ENCODE results near the gene ZMYND15.
"Not testable (repeated sequence)": the region's sequence is repeated elsewhere in the genome, so short reads cannot be mapped to it uniquely, and the experiment has no call there.

The ZMYND15 gene

DNA sequence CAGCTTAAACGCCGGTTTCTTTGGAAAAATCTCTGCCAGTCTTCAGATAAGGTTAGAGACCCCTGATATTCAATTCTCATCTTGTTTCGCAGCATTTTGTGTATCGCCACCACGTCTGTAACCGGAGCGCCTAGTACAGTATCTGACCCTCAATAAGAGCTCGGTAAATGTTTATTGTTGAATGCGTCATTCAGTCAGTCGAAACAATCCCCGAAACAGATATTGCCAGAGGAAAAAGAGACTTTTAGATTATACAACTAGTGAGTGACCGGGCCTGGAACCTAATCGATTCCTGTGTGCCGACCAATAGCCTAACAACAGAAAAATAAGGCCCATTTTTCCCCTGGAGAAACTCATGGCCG is 36.3 kb upstream of the ZMYND15 start:
- TF ChIP-seq CTCF (conservative IDR thresholded peaks at IDR 0.05; ENCODE audit: low read depth, low read length), result no peak
- DNase-seq (ENCODE audit: low read depth), result no peak
- peak overlapping the region; percentile 97 for H3K4me3 ChIP-seq (ENCODE audit: low read depth, low read length)

GRCh38 chr17:4704574-4704907 is 35.1 kb upstream of the ZMYND15 start:
- H3K4me3 ChIP-seq (ENCODE audit: low read depth, low read length), result peak overlapping the region; percentile 97
- DNase-seq (ENCODE audit: low read depth), result not testable (repeated sequence)

DNA sequence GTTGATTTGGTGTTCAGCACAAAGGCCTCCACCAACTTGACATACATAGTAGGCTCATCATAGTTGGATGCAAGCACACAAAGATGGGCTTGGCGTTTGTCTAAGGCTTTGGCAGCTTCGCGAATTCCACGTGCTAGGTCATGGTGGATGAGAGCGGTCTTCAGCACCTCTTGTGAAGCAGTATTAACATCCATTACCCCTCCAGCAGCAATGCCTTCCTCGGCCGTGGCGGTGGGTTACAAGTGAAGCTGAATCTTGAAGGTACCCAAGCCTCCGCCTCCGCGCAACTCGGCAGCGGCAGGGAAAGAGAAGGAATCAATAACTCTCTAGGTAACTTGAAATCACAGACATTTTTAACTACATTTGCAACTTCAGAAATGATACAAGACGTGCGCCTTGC is 34.6 kb upstream of the ZMYND15 start:
- DNase-seq (ENCODE audit: low read depth), result no peak
- TF ChIP-seq CTCF (conservative IDR thresholded peaks at IDR 0.05; ENCODE audit: low read depth, low read length), result no peak
- no peak overlapping the region for H3K4me3 ChIP-seq (ENCODE audit: low read depth, low read length)

DNA sequence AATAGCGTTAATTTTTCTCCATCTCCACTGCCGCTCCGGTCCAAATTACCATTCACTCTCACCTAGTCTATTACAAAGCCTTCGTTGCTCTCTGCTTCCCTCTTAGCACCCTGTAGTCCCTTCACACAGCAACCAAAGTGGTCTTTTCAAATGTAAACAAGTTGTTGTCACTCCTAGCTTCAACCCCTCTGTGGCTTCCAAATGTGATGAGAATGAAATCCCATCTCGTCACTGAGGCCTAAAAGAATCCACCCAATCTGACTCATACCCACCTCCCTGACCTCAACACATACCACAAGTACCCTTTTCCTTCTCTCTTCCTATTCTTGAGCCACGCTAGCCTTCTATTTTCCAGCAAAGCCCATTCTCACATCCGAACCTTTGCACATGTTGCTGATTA is 33.5 kb upstream of the ZMYND15 start:
- no peak for TF ChIP-seq CTCF (conservative IDR thresholded peaks at IDR 0.05; ENCODE audit: low read depth, low read length)
- H3K4me3 ChIP-seq (ENCODE audit: low read depth, low read length), result no peak overlapping the region
- DNase-seq (ENCODE audit: low read depth), result peak; percentile 28

DNA sequence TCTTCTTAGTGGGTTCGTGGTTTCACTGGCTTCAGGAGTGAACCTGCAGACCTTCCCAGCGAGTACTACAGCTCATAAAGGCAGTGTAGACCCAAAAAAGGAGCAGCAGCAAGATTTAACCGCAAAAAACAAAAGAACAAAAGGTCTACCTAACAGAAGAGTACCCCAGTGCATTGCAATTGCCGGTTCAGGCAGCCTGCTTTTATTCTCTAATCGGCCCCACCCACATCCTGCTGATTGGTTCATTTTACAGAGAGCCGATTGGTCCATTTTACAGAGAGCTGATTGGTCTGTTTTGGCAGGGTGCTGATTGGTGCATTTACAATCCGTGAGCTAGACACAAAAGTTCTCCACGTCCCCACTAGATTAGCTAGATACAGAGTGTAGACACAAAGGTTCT is 31.2 kb upstream of the ZMYND15 start:
- DNase-seq (ENCODE audit: low read depth), result no peak
- H3K4me3 ChIP-seq (ENCODE audit: low read depth, low read length), result no peak overlapping the region
- TF ChIP-seq CTCF (conservative IDR thresholded peaks at IDR 0.05; ENCODE audit: low read depth, low read length), result no peak

- peak; percentile 82 for TF ChIP-seq CTCF (conservative IDR thresholded peaks at IDR 0.05; ENCODE audit: low read depth, low read length)
- DNase-seq (ENCODE audit: low read depth), result peak; percentile 99
Observed at GRCh38 chr17:4709794-4710692, 29.6 kb upstream of the ZMYND15 start, which contains the start of gene ARRB2. ARRB2 (plus strand) TSS chr17:4710632; CDS start chr17:4710722, 90 bp downstream.

GRCh38 chr17:4710693-4711634 is 28.7 kb upstream of the ZMYND15 start:
- TF ChIP-seq CTCF (conservative IDR thresholded peaks at IDR 0.05; ENCODE audit: low read depth, low read length), result no peak
- DNase-seq (ENCODE audit: low read depth), result no peak
- H3K4me3 ChIP-seq (ENCODE audit: low read depth, low read length), result peak overlapping the region; percentile 65

More at GRCh38 chr17:4709794-4710692, 29.6 kb upstream of the ZMYND15 start, which contains the start of gene ARRB2:
- H3K4me3 ChIP-seq (ENCODE audit: low read depth, low read length), result peak within 1 kb of the TSS; percentile 65

Data from choroid plexus epithelial cell (primary cell).